Measurements from ENCODE around the gene UPK3BL2.
"Not testable (repeated sequence)": the region's sequence is repeated elsewhere in the genome, so short reads cannot be mapped to it uniquely, and the experiment has no call there.

DNA sequence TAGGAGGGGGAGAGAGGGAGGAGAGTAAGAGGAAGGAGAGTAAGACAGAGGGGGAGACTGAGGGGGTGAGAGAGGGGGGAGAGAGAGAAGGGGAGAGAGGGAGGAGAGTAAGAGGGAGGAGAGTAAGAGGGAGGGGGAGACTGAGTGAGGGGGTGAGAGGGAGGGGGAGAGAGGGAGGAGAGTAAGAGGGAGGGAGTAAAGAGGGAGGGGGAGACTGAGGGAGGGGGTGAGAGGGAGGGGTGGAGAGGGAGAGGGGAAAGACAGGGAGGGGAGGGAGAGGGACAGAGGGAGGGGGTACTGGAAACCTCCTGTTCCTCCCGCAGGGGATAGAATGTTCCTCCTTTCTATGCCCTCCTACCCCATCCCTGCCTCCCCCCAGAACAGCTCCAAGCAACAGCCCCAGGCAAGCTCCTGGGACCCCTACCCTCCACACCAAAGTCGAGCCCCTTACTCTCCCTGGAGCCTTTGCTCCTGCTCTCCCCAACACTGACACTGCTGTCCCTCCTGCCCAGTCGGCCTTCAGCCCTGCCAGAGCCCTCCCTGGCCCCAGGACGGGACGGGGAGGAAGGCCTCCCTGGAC, 30.8 kb downstream of the UPK3BL2 start:
- TF ChIP-seq JARID2 (CRISPR knock-in tag; IDR thresholded peaks at IDR 0.05; ENCODE audit: insufficient replicate concordance); ESRRA (CRISPR knock-in tag; IDR thresholded peaks at IDR 0.05; ENCODE audit: low read depth); PRPF4 (IDR thresholded peaks at IDR 0.05; ENCODE audit: low read depth, low read length, poor library complexity, severe bottlenecking); KLF6 (CRISPR knock-in tag; IDR thresholded peaks at IDR 0.05); TCF7 (IDR thresholded peaks at IDR 0.05; ENCODE audit: low read depth); POLR2AphosphoS5 (IDR thresholded peaks at IDR 0.05; ENCODE audit: low read depth, low read length): not testable (repeated sequence)
- TF ChIP-seq, protein P1, sequence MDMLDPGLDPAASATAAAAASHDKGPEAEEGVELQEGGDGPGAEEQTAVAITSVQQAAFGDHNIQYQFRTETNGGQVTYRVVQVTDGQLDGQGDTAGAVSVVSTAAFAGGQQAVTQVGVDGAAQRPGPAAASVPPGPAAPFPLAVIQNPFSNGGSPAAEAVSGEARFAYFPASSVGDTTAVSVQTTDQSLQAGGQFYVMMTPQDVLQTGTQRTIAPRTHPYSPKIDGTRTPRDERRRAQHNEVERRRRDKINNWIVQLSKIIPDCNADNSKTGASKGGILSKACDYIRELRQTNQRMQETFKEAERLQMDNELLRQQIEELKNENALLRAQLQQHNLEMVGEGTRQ (IDR thresholded peaks at IDR 0.05; ENCODE audit: low read depth, low read length), result not testable (repeated sequence)
- TF ChIP-seq, protein P1 (CRISPR knock-in tag; IDR thresholded peaks at IDR 0.05; ENCODE audit: borderline replicate concordance), result not testable (repeated sequence)
- TF ChIP-seq, protein P2, sequence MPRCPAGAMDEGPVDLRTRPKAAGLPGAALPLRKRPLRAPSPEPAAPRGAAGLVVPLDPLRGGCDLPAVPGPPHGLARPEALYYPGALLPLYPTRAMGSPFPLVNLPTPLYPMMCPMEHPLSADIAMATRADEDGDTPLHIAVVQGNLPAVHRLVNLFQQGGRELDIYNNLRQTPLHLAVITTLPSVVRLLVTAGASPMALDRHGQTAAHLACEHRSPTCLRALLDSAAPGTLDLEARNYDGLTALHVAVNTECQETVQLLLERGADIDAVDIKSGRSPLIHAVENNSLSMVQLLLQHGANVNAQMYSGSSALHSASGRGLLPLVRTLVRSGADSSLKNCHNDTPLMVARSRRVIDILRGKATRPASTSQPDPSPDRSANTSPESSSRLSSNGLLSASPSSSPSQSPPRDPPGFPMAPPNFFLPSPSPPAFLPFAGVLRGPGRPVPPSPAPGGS (CRISPR knock-in tag; IDR thresholded peaks at IDR 0.05), result not testable (repeated sequence)
- TF ChIP-seq, protein P3, sequence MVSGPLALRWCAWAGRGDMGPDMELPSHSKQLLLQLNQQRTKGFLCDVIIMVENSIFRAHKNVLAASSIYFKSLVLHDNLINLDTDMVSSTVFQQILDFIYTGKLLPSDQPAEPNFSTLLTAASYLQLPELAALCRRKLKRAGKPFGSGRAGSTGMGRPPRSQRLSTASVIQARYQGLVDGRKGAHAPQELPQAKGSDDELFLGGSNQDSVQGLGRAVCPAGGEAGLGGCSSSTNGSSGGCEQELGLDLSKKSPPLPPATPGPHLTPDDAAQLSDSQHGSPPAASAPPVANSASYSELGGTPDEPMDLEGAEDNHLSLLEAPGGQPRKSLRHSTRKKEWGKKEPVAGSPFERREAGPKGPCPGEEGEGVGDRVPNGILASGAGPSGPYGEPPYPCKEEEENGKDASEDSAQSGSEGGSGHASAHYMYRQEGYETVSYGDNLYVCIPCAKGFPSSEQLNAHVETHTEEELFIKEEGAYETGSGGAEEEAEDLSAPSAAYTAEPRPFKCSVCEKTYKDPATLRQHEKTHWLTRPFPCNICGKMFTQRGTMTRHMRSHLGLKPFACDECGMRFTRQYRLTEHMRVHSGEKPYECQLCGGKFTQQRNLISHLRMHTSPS (CRISPR knock-in tag; IDR thresholded peaks at IDR 0.05; ENCODE audit: low read depth), result not testable (repeated sequence)

Measured in HepG2 (cell line).